Stimulated activated memory B cell treated with anti-CD40 and anti-IgM and Interleukin-4, amounts not matched to agents 10 μg/mL and 1 μg/mL and 100 μg/mL, for 72 hours (primary cell): ENCODE data around the gene MEP1B.

ENCODE experiments used
- ATAC-seq: fragments of 150-1000 bp; cut with Tn5 transposase; 2 replicates; pipeline ENCODE4 v1.10.0; 2021
- H3K27ac Mint-ChIP-seq: one replicate; pipeline ENCODE4 v1.8.0; 2022; ENCODE audit warnings: mild to moderate bottlenecking, mixed read lengths
- H3K27me3 Mint-ChIP-seq: one replicate; pipeline ENCODE4 v1.8.0; 2022; ENCODE audit warnings: mixed read lengths
- H3K36me3 Mint-ChIP-seq: one replicate; pipeline ENCODE4 v1.8.0; 2022; ENCODE audit warnings: mixed read lengths
- H3K4me1 Mint-ChIP-seq: one replicate; pipeline ENCODE4 v1.8.0; 2022; ENCODE audit warnings: mixed read lengths
- H3K4me3 Mint-ChIP-seq: one replicate; pipeline ENCODE4 v1.8.0; 2022; ENCODE audit warnings: mild to moderate bottlenecking, moderate library complexity, mixed read lengths
- H3K9me3 Mint-ChIP-seq: one replicate; pipeline ENCODE4 v1.8.0; 2022; ENCODE audit warnings: mixed read lengths

The MEP1B gene

GRCh38 chr18:32244881-32245280 lies 55.0 kb downstream of the MEP1B start:
- no peak for ATAC-seq
- Mint-ChIP-seq H3K27ac (no peak overlapping the region), H3K27me3 (peaks cover 19% of the 10 kb centered on the region), H3K9me3 (no peaks in the 10 kb centered on the region), H3K4me3 (no peak overlapping the region), H3K4me1 (no peaks in the 10 kb centered on the region), H3K36me3 (no peaks in the 10 kb centered on the region)

DNA sequence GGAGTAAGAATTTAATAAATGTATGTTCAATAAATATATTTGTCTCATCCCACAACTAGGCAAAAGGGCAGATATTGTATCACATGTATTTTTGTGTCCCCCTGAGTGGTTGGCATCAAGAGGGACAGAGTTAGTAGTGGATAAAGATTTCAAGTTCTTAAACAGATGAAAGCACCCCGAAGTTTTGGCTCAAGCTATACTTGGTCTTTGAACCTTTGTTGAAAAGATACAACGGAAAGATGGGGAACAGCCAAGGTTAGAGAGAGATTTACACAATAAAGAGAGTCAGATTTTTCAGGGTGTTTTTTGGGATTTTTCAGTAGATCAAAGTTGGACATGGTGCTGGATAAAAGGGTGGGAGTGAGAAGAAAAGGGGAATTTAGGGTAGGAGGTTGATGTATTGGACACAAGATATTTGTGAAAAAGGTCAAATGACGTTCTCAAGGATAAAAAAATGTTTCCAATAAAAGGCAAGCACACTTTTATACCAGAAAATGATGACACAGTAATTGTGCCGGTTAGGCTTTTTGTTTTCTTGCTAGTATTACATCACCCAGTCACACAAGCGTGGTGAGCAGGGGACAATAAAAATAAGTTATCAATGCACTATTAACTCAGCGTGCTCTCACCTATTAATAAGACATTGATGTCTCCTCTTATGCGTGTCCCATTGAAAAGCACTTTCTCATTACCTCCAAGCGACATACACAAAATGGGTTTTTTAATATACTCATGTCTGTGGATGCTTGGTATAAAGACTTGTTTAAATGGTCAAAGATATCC lies 59.5 kb downstream of the MEP1B start:
- peaks cover 26% of the 10 kb centered on the region for H3K27me3 Mint-ChIP-seq
- H3K4me1 Mint-ChIP-seq: no peaks in the 10 kb centered on the region
- H3K9me3 Mint-ChIP-seq: no peaks in the 10 kb centered on the region
- H3K27ac Mint-ChIP-seq: no peak overlapping the region
- H3K36me3 Mint-ChIP-seq: no peaks in the 10 kb centered on the region
- ATAC-seq: no peak
- H3K4me3 Mint-ChIP-seq: no peak overlapping the region

DNA sequence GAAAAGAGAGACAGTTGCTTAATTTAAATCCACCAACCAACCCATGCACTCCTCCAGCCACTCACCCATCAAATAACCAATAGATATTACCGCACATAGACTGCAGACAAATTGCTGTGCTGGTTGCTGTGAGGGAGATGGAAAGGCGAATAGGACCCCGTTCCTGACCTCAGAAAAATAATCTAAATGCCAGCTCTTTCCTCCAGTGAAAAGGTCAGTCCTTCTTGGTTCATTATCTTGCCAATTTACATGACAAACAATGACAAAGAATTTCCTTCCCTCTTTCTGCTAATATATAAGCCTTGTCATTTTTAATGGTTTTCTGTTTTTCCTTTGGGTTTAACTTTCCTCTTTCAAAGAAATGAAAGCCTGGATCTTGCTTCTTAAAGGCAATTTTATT lies 61.6 kb downstream of the MEP1B start:
- H3K36me3 Mint-ChIP-seq: no peaks in the 10 kb centered on the region
- no peak for ATAC-seq

GRCh38 chr18:32252141-32252860 lies 62.5 kb downstream of the MEP1B start:
- Mint-ChIP-seq H3K27ac (no peak overlapping the region), H3K4me1 (no peaks in the 10 kb centered on the region), H3K36me3 (no peaks in the 10 kb centered on the region), H3K27me3 (peaks cover 41% of the 10 kb centered on the region), H3K4me3 (no peak overlapping the region), H3K9me3 (no peaks in the 10 kb centered on the region)
- no peak for ATAC-seq

More for the DNA sequence above, 61.6 kb downstream of the MEP1B start:
- H3K4me1 Mint-ChIP-seq: no peaks in the 10 kb centered on the region
- peaks cover 32% of the 10 kb centered on the region for H3K27me3 Mint-ChIP-seq
- H3K9me3 Mint-ChIP-seq: no peaks in the 10 kb centered on the region
- H3K27ac Mint-ChIP-seq: no peak overlapping the region
- no peak overlapping the region for H3K4me3 Mint-ChIP-seq

GRCh38 chr18:32255570-32255969 lies 65.7 kb downstream of the MEP1B start:
- no peaks in the 10 kb centered on the region for H3K9me3 Mint-ChIP-seq
- H3K27ac Mint-ChIP-seq: no peak overlapping the region
- no peak overlapping the region for H3K4me3 Mint-ChIP-seq
- ATAC-seq: no peak
- peaks cover 25% of the 10 kb centered on the region for H3K27me3 Mint-ChIP-seq
- no peaks in the 10 kb centered on the region for H3K36me3 Mint-ChIP-seq
- no peaks in the 10 kb centered on the region for H3K4me1 Mint-ChIP-seq

DNA sequence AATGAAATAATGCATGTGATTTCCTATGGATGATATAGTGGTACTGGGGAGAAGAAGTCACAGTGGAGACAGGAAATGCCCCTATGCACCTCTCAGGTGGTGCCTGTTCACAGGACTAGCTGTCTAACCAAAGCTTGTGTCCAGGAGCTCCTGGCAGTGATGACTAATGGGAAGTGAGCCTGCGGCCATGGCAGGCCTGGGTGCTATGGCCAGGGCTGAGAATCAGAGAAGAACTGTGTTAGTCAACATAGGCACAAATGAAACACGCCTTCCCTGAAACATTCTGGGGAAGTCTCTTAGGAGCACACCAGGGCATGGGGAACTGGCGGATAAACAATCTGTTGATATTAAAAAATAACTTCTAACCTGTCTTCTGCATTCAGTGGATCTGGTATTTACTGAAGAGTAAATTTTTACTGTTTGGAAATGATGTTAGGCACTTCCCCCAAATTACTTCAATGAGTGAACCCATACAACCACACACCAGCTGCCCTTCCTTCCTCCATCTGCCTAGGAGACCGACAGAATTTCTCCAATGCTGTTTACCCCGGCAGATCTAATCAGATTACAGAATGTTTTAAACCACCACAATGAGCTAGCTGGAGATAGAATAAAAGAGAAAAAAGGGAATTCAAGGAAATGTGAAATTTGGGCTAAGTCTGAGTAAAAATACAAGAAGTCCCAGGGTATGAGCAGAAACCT lies 67.4 kb downstream of the MEP1B start:
- no peaks in the 10 kb centered on the region for H3K36me3 Mint-ChIP-seq
- ATAC-seq: no peak
- no peak overlapping the region for H3K27ac Mint-ChIP-seq
- H3K27me3 Mint-ChIP-seq: peaks cover 18% of the 10 kb centered on the region
- H3K4me3 Mint-ChIP-seq: no peak overlapping the region
- H3K9me3 Mint-ChIP-seq: no peaks in the 10 kb centered on the region
- H3K4me1 Mint-ChIP-seq: no peaks in the 10 kb centered on the region

GRCh38 chr18:32258148-32258547 lies 68.3 kb downstream of the MEP1B start:
- Mint-ChIP-seq H3K4me1 (no peaks in the 10 kb centered on the region), H3K4me3 (no peak overlapping the region), H3K9me3 (no peaks in the 10 kb centered on the region), H3K27me3 (peaks cover 18% of the 10 kb centered on the region), H3K36me3 (no peaks in the 10 kb centered on the region), H3K27ac (no peak overlapping the region)
- no peak for ATAC-seq

DNA sequence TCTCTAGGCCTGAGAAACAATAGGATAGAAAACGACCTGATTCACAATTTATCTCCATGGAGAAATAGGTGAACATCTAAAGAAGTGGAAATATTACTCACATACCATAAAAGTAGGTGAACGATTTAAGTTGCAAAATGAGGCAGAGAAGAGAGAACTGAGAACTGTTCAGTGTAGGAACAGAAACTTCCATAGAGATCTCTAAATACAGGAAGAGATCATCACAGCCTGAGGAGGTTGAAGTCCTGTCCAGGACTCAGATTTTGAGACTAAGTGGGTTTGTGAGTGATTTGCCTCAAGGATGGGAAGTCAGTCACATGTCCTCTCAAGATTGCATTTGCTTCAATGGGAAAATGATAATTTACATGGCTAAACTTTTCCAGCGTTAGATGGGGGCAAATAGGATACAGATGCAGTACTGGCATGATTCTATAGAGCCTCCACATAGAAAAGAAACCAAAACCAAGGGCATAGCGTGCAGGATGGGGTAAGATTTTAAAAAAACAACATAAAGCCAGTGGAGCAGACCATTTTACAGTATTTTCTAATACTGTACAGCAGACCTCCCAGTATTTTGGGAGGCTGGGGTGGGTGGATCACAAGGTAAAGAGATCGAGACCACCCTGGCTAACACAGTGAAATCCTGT lies 68.8 kb downstream of the MEP1B start:
- no peaks in the 10 kb centered on the region for H3K9me3 Mint-ChIP-seq
- no peaks in the 10 kb centered on the region for H3K4me1 Mint-ChIP-seq
- no peak overlapping the region for H3K4me3 Mint-ChIP-seq
- H3K27ac Mint-ChIP-seq: no peak overlapping the region
- no peaks in the 10 kb centered on the region for H3K36me3 Mint-ChIP-seq
- H3K27me3 Mint-ChIP-seq: peaks cover 18% of the 10 kb centered on the region
- peak; percentile 49 for ATAC-seq

- Mint-ChIP-seq H3K27me3 (peaks cover 18% of the 10 kb centered on the region), H3K4me1 (no peaks in the 10 kb centered on the region), H3K27ac (no peak overlapping the region), H3K9me3 (no peaks in the 10 kb centered on the region), H3K4me3 (no peak overlapping the region), H3K36me3 (no peaks in the 10 kb centered on the region)
- ATAC-seq: no peak
Observed at GRCh38 chr18:32259553-32259952, 69.7 kb downstream of the MEP1B start.

DNA sequence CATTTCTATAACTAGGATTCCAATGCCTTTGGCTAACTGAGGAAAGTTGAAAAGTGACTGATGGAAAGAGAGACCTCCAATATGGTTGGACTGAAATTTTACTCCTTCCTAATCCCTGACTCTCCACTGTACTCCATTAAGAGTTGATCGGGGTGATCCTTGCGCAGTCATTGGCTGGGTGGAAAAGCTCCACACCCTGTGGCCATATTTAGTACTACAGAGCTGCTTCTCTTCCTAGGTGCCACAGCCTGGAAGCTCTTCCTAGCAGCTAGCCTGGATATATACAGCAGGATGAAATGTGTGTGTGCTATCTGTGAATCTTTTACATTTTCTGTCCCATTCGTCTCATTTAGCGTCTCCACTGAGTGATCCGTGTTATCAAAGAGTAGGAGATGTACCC lies 71.2 kb downstream of the MEP1B start:
- H3K9me3 Mint-ChIP-seq: no peaks in the 10 kb centered on the region
- ATAC-seq: no peak
- H3K27me3 Mint-ChIP-seq: peaks cover 16% of the 10 kb centered on the region
- H3K27ac Mint-ChIP-seq: no peak overlapping the region
- no peaks in the 10 kb centered on the region for H3K36me3 Mint-ChIP-seq
- no peaks in the 10 kb centered on the region for H3K4me1 Mint-ChIP-seq
- H3K4me3 Mint-ChIP-seq: no peak overlapping the region

DNA sequence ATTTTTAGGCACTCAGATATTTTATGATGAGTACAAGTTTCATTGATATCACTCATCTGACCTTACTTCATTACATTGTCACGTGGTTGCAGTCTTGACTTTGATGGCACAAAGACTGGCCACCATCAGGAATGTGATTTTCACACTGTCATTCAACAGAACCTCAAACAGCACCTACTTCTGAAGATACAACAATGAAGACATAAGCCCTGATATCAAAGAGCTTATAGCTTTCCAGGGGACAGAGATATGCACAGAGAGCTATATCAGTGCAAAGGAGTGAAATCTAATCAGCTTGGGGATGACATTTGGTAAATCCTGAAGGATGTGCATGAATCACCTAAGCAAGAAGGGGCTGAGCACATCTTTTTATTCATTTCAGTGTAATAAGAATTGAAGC lies 72.3 kb downstream of the MEP1B start:
- no peak overlapping the region for H3K4me3 Mint-ChIP-seq
- H3K27me3 Mint-ChIP-seq: peaks cover 5% of the 10 kb centered on the region
- H3K9me3 Mint-ChIP-seq: no peaks in the 10 kb centered on the region
- no peaks in the 10 kb centered on the region for H3K36me3 Mint-ChIP-seq
- no peak for ATAC-seq
- no peak overlapping the region for H3K27ac Mint-ChIP-seq
- H3K4me1 Mint-ChIP-seq: no peaks in the 10 kb centered on the region

DNA sequence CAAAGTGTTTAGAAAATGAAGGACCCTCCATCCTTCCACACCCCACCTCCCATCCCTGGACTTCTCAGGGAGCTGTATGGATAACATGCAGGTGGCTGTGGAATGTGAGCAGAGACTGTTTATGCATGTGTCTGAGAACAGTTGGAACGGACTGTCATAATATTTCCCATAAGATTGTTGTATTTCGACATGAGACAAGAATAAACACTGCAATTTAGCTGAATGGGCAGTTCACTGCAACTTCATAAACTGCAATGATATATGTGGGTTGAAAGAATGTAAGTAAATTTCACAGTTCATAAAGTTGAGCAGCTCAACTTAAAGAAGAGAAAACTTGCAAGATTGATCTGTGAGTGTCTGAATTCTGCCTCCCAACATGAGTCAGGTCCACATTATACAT lies 74.6 kb downstream of the MEP1B start:
- no peaks in the 10 kb centered on the region for H3K36me3 Mint-ChIP-seq
- H3K27me3 Mint-ChIP-seq: peaks cover 9% of the 10 kb centered on the region
- no peaks in the 10 kb centered on the region for H3K9me3 Mint-ChIP-seq
- ATAC-seq: no peak
- H3K4me1 Mint-ChIP-seq: no peaks in the 10 kb centered on the region
- H3K4me3 Mint-ChIP-seq: no peak overlapping the region
- no peak overlapping the region for H3K27ac Mint-ChIP-seq

DNA sequence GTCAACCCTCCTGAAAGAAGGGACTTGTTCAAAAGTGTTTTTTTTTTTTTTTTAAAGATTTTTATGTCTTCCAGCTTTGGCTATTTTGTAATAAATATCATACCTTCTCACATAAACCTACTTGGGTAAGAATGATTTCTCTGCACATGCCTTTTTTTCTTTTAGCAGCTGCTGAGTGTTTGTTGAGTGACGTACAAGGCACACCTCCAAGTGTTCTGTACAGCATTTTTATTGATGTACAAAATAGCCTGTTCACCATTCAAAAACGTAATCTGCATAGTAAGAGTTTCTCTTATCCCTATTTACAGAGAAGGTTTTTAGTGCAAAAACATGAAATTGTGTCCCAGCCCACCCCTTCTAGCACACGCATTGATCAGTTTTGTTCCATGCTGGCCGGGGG lies 77.6 kb downstream of the MEP1B start:
- Mint-ChIP-seq H3K4me3 (no peak overlapping the region), H3K36me3 (no peaks in the 10 kb centered on the region), H3K9me3 (no peaks in the 10 kb centered on the region), H3K4me1 (no peaks in the 10 kb centered on the region), H3K27me3 (peaks cover 9% of the 10 kb centered on the region), H3K27ac (no peak overlapping the region)
- ATAC-seq: no peak
